Stomach (tissue), 4 donors: ENCODE results near the gene RRP1.

Experiments used
- CTCF ChIP-seq, 7 experiments: fragments of 450-650 bp in 4 of 7; fragments of 200-600 bp in 3 of 7; sonication (generic) in 3 of 7; IDR thresholded peaks; one replicate each; pipeline ENCODE4 v1.5.1; 2016 to 2019; ENCODE audit warnings: antibody characterized with exemption in 7 of 7, control low read depth in 2 of 7, mild to moderate bottlenecking in 1 of 7
- EP300 ChIP-seq: sonication (generic); formaldehyde crosslinking; IDR thresholded peaks from one replicate; pipeline ENCODE4 v1.6.1; 2017; ENCODE audit warnings: antibody characterized with exemption
- POLR2A ChIP-seq, 4 donors: fragments of 450-650 bp; IDR thresholded peaks; one replicate each; pipeline ENCODE4 v1.6.1; 2016; ENCODE audit warnings: antibody characterized with exemption in 4 of 4, control low read depth in 2 of 4, mild to moderate bottlenecking in 1 of 4, moderate library complexity in 1 of 4
- POLR2AphosphoS5 ChIP-seq, 3 donors: sonication (generic); formaldehyde crosslinking; IDR thresholded peaks; one replicate each; pipeline ENCODE4 v1.6.1; 2016; ENCODE audit warnings: antibody characterized with exemption in 3 of 3

- TF ChIP-seq POLR2A (IDR thresholded peaks at IDR 0.05) = no peak
- no peak for TF ChIP-seq CTCF (IDR thresholded peaks at IDR 0.05)
- no peak for TF ChIP-seq EP300
- no peak for TF ChIP-seq POLR2AphosphoS5 (IDR thresholded peaks at IDR 0.05)
Measured at GRCh38 chr21:43781846-43782245, 7.5 kb upstream of the RRP1 start.
